DND-41 (cell line): ENCODE data around the gene ADAM10.

Source experiments
- ATAC-seq: fragments of 200-7000 bp; cut with Tn5 transposase; 3 replicates; pipeline ENCODE4 v1.9.1; 2021; ENCODE audit warnings: low read depth; ENCODE audit not compliant: insufficient read depth
- DNase-seq: peaks from one replicate; pipeline ENCODE4 v3.0.0-alpha.2; 2020
- H2AFZ ChIP-seq: 2 replicates; pipeline ENCODE4 v1.6.0; 2012; ENCODE audit warnings: low read depth, low read length
- H3K27ac ChIP-seq: 2 replicates; pipeline ENCODE4 v1.5.1; 2012; ENCODE audit warnings: low read length, inconsistent platforms
- H3K27me3 ChIP-seq: fragments of 200-600 bp; sonication (generic); 2 replicates; pipeline ENCODE4 v1.6.0; 2012; ENCODE audit warnings: low read length, mild to moderate bottlenecking, inconsistent platforms; ENCODE audit not compliant: insufficient read depth, poor library complexity
- H3K36me3 ChIP-seq: 2 replicates; pipeline ENCODE4 v1.5.1; 2012; ENCODE audit warnings: low read length, inconsistent platforms; ENCODE audit not compliant: insufficient read depth
- H3K4me1 ChIP-seq: 2 replicates; pipeline ENCODE4 v1.5.1; 2012; ENCODE audit warnings: mild to moderate bottlenecking, low read length; ENCODE audit not compliant: insufficient read depth
- H3K4me2 ChIP-seq: 2 replicates; pipeline ENCODE4 v1.6.0; 2012; ENCODE audit warnings: mild to moderate bottlenecking, moderate library complexity, low read length, inconsistent platforms; ENCODE audit not compliant: insufficient read depth
- H3K4me3 ChIP-seq, 2 experiments: fragments of 200-600 bp in 1 of 2; shearing (Covaris generic) in 1 of 2; 2 replicates each; pipeline ENCODE4 v1.5.1; 2012 to 2016; ENCODE audit warnings: inconsistent platforms in 2 of 2, low read length in 2 of 2, mild to moderate bottlenecking in 2 of 2, low read depth in 1 of 2, moderate library complexity in 1 of 2
- H3K79me2 ChIP-seq: 2 replicates; pipeline ENCODE4 v1.6.0; 2012; ENCODE audit warnings: low read length, inconsistent platforms; ENCODE audit not compliant: insufficient read depth
- H3K9ac ChIP-seq: 2 replicates; pipeline ENCODE4 v1.6.0; 2012; ENCODE audit warnings: low read depth, mild to moderate bottlenecking, inconsistent platforms, low read length, moderate library complexity
- H3K9me3 ChIP-seq: 2 replicates; pipeline ENCODE4 v1.5.1; 2012; ENCODE audit warnings: low read length, moderate library complexity, mild to moderate bottlenecking, inconsistent platforms; ENCODE audit not compliant: insufficient read depth, severe bottlenecking
- H4K20me1 ChIP-seq: 2 replicates; pipeline ENCODE4 v1.6.0; 2012; ENCODE audit warnings: low read length; ENCODE audit not compliant: insufficient read depth
- CTCF ChIP-seq: IDR thresholded peaks from 2 replicates; pipeline ENCODE4 v1.5.1; 2012; ENCODE audit warnings: borderline replicate concordance, low read length, moderate library complexity, mild to moderate bottlenecking; ENCODE audit not compliant: poor library complexity, severe bottlenecking; ENCODE audit errors: extremely low read depth
- EZH2 ChIP-seq: IDR thresholded peaks from 3 replicates; pipeline ENCODE4 v1.6.1; 2012; ENCODE audit warnings: borderline replicate concordance, low read depth, mild to moderate bottlenecking, moderate library complexity, low read length, inconsistent platforms; ENCODE audit not compliant: severe bottlenecking

Gene ADAM10

DNA sequence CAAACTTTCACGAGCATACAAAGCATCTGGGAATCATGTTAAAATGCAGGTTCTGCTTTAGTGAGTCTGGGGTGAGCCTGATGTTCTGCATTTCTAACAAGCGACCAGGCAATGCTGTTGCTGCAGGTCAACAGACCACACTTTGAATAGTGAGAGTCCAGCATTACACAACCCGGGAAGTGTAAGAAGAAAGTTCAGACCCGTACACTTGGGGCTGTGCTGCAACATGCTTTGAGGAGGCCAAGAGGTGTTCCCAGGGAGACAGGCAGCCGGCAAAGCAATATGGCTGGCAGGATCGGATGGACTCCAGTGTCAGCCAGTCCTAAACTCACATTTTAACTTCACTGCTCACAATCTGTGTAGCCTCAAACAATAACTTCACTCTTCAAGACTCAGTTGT, 183.5 kb downstream of the ADAM10 start:
- Histone ChIP-seq H3K27ac (no peak overlapping the region), H3K9ac (no peak overlapping the region), H3K27me3 (no peaks in the 10 kb centered on the region), H3K4me1 (no peaks in the 10 kb centered on the region), H3K9me3 (no peaks in the 10 kb centered on the region), H2AFZ (no peak overlapping the region), H3K4me2 (no peak overlapping the region), H3K36me3 (no peaks in the 10 kb centered on the region), H3K4me3 (no peak overlapping the region), H3K79me2 (no peaks in the 10 kb centered on the region), H4K20me1 (no peaks in the 10 kb centered on the region)
- ATAC-seq: no peak
- TF ChIP-seq EZH2: no peak
- TF ChIP-seq CTCF: no peak
- DNase-seq: no peak

GRCh38 chr15:58565619-58566018, 183.9 kb downstream of the ADAM10 start:
- DNase-seq (no peak), ATAC-seq (no peak)
- Histone ChIP-seq H3K27me3 (no peaks in the 10 kb centered on the region), H3K4me2 (no peak overlapping the region), H3K9ac (no peak overlapping the region), H4K20me1 (no peaks in the 10 kb centered on the region), H3K4me1 (no peaks in the 10 kb centered on the region), H3K4me3 (no peak overlapping the region), H3K9me3 (no peaks in the 10 kb centered on the region), H3K79me2 (no peaks in the 10 kb centered on the region), H2AFZ (no peak overlapping the region), H3K27ac (no peak overlapping the region), H3K36me3 (no peaks in the 10 kb centered on the region)
- TF ChIP-seq EZH2 (no peak), CTCF (no peak)

GRCh38 chr15:58564981-58565380, 184.5 kb downstream of the ADAM10 start:
- no peak for DNase-seq
- no peaks in the 10 kb centered on the region for H3K27me3 ChIP-seq
- TF ChIP-seq EZH2 (no peak), CTCF (no peak)
- H3K4me1 ChIP-seq: no peaks in the 10 kb centered on the region
- no peak for ATAC-seq
- no peak overlapping the region for H3K4me2 ChIP-seq
- H3K9ac ChIP-seq: no peak overlapping the region
- no peaks in the 10 kb centered on the region for H3K36me3 ChIP-seq
- H3K9me3 ChIP-seq: no peaks in the 10 kb centered on the region
- H3K79me2 ChIP-seq: no peaks in the 10 kb centered on the region
- no peak overlapping the region for H3K27ac ChIP-seq
- H4K20me1 ChIP-seq: no peaks in the 10 kb centered on the region
- no peak overlapping the region for H3K4me3 ChIP-seq
- H2AFZ ChIP-seq: no peak overlapping the region

DNA sequence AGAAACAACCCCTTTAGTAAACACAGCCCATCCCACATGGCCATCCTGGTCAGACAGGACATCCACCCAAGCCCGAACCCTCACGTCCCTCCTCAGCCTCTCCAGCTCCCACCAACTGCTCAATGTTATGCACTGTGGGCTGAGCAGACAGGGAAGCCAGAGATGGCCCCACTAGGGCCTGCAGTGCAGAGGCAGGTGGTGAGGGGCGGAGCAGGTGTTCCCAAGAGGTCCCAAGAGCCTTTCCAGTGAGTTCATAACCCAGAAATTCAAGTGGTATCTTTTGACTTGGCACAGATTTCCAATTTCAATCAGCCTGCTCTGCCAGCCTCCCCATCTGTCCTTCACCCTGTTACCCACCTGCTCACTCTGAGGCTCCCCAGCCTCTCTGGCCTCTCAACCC, 187.4 kb downstream of the ADAM10 start:
- Histone ChIP-seq H3K79me2 (no peaks in the 10 kb centered on the region), H3K9ac (no peak overlapping the region), H4K20me1 (no peaks in the 10 kb centered on the region), H3K27me3 (no peaks in the 10 kb centered on the region), H3K4me2 (no peak overlapping the region), H3K36me3 (no peaks in the 10 kb centered on the region), H3K4me3 (no peak overlapping the region), H3K9me3 (no peaks in the 10 kb centered on the region), H2AFZ (no peak overlapping the region), H3K27ac (no peak overlapping the region), H3K4me1 (no peaks in the 10 kb centered on the region)
- no peak for DNase-seq
- no peak for ATAC-seq
- no peak for TF ChIP-seq EZH2
- no peak for TF ChIP-seq CTCF
